ENCODE measurements around the gene IL31RA. TPM values are rescaled to one million over a fixed set of nuclear protein-coding genes. Genes with fewer than 3 reads are reported as not detected.

Gene IL31RA
- total and polyA plus RNA-seq, 2 of the 13 experiments (the other 11 are each of a cell fraction or from before 2014, with no cell fraction given): not detected

GRCh38 chr5:55934115-55934613, 83.0 kb downstream of the IL31RA start (continued):
- peak; percentile 100 for TF ChIP-seq ARID5B (CRISPR knock-in tag; IDR thresholded peaks at IDR 0.05)
- no peak for TF ChIP-seq ZBTB46 (CRISPR knock-in tag; IDR thresholded peaks at IDR 0.05; ENCODE audit: borderline replicate concordance)
- peak; percentile 46; the same call in 1 of the 2 replicates for TF ChIP-seq SRF (IDR thresholded peaks at IDR 0.05; ENCODE audit: low read depth, low read length)
- peak; percentile 39; the same call in 1 of the 2 replicates for TF ChIP-seq GATAD1 (CRISPR knock-in tag; IDR thresholded peaks at IDR 0.05)
- no peak for TF ChIP-seq THYN1 (CRISPR knock-in tag; IDR thresholded peaks at IDR 0.05; ENCODE audit: borderline replicate concordance, low read depth)
- TF ChIP-seq ATF7 (IDR thresholded peaks at IDR 0.05): peak; percentile 100
- peak; percentile 99 for TF ChIP-seq ATF7 (CRISPR knock-in tag; IDR thresholded peaks at IDR 0.05)
- TF ChIP-seq MIER2 (CRISPR knock-in tag; IDR thresholded peaks at IDR 0.05): peak; percentile 73
- no peak for TF ChIP-seq ZBTB38 (CRISPR knock-in tag; IDR thresholded peaks at IDR 0.05)
- peak; percentile 89 for TF ChIP-seq SAP130 (CRISPR knock-in tag; IDR thresholded peaks at IDR 0.05; ENCODE audit: low read depth)
- no peak; the same call in 1 of the 2 replicates for TF ChIP-seq RFX3 (CRISPR knock-in tag; IDR thresholded peaks at IDR 0.05)
- TF ChIP-seq FOXK2 (IDR thresholded peaks at IDR 0.05): peak; percentile 91
- TF ChIP-seq, protein P1, sequence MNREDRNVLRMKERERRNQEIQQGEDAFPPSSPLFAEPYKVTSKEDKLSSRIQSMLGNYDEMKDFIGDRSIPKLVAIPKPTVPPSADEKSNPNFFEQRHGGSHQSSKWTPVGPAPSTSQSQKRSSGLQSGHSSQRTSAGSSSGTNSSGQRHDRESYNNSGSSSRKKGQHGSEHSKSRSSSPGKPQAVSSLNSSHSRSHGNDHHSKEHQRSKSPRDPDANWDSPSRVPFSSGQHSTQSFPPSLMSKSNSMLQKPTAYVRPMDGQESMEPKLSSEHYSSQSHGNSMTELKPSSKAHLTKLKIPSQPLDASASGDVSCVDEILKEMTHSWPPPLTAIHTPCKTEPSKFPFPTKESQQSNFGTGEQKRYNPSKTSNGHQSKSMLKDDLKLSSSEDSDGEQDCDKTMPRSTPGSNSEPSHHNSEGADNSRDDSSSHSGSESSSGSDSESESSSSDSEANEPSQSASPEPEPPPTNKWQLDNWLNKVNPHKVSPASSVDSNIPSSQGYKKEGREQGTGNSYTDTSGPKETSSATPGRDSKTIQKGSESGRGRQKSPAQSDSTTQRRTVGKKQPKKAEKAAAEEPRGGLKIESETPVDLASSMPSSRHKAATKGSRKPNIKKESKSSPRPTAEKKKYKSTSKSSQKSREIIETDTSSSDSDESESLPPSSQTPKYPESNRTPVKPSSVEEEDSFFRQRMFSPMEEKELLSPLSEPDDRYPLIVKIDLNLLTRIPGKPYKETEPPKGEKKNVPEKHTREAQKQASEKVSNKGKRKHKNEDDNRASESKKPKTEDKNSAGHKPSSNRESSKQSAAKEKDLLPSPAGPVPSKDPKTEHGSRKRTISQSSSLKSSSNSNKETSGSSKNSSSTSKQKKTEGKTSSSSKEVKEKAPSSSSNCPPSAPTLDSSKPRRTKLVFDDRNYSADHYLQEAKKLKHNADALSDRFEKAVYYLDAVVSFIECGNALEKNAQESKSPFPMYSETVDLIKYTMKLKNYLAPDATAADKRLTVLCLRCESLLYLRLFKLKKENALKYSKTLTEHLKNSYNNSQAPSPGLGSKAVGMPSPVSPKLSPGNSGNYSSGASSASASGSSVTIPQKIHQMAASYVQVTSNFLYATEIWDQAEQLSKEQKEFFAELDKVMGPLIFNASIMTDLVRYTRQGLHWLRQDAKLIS (CRISPR knock-in tag; IDR thresholded peaks at IDR 0.05): peak; percentile 74; the same call in 1 of the 2 replicates
- no peak for TF ChIP-seq FOXM1 (CRISPR knock-in tag; IDR thresholded peaks at IDR 0.05)
- TF ChIP-seq BCL3 (CRISPR knock-in tag; IDR thresholded peaks at IDR 0.05): peak; percentile 54; the same call in 1 of the 2 replicates
- TF ChIP-seq ZNF746 (CRISPR knock-in tag; IDR thresholded peaks at IDR 0.05): peak; percentile 68
- TF ChIP-seq ZNF432 (CRISPR knock-in tag; IDR thresholded peaks at IDR 0.05; ENCODE audit: borderline replicate concordance): no peak
- peak; percentile 98 for TF ChIP-seq NCOA1 (CRISPR knock-in tag; IDR thresholded peaks at IDR 0.05)
- peak; percentile 88; the same call in 1 of the 2 replicates for TF ChIP-seq ZNF816 (CRISPR knock-in tag; IDR thresholded peaks at IDR 0.05; ENCODE audit: borderline replicate concordance)
- TF ChIP-seq GPN1 (CRISPR knock-in tag; IDR thresholded peaks at IDR 0.05; ENCODE audit: borderline replicate concordance): no peak
- TF ChIP-seq ZNF430 (CRISPR knock-in tag; IDR thresholded peaks at IDR 0.05): peak; percentile 89; the same call in 1 of the 2 replicates

Data from HepG2 (cell line).